OCI-LY7 (cell line): ENCODE measurements around the gene ID3.

Experiments used
- EZH2phosphoT487 ChIP-seq: fragments of 200-600 bp; sonication (generic); IDR thresholded peaks from 2 replicates; pipeline ENCODE4 v1.6.1; 2018; ENCODE audit warnings: low read depth, borderline replicate concordance, mild to moderate bottlenecking, mixed run types, antibody characterized with exemption, low read length, moderate library complexity, mixed read lengths
- TF ChIP-seq, protein P1 (sequence below): fragments of 200-600 bp; sonication (generic); conservative IDR thresholded peaks from 2 replicates; pipeline ENCODE4 v1.5.1; 2014; ENCODE audit warnings: mild to moderate bottlenecking, antibody characterized with exemption, low read length, moderate library complexity, mixed read lengths

GRCh38 chr1:23556635-23557470 lies 2.4 kb downstream of the ID3 start:
- TF ChIP-seq, protein P1, sequence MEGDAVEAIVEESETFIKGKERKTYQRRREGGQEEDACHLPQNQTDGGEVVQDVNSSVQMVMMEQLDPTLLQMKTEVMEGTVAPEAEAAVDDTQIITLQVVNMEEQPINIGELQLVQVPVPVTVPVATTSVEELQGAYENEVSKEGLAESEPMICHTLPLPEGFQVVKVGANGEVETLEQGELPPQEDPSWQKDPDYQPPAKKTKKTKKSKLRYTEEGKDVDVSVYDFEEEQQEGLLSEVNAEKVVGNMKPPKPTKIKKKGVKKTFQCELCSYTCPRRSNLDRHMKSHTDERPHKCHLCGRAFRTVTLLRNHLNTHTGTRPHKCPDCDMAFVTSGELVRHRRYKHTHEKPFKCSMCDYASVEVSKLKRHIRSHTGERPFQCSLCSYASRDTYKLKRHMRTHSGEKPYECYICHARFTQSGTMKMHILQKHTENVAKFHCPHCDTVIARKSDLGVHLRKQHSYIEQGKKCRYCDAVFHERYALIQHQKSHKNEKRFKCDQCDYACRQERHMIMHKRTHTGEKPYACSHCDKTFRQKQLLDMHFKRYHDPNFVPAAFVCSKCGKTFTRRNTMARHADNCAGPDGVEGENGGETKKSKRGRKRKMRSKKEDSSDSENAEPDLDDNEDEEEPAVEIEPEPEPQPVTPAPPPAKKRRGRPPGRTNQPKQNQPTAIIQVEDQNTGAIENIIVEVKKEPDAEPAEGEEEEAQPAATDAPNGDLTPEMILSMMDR: no peak
- TF ChIP-seq EZH2phosphoT487: no peak
